Urinary bladder (tissue), 4 donors: ENCODE results near the gene IFNL4. TPM values are rescaled to one million over a fixed set of nuclear protein-coding genes. Genes with fewer than 3 reads are reported as not detected.
"Not testable (repeated sequence)": the region's sequence is repeated elsewhere in the genome, so short reads cannot be mapped to it uniquely, and the experiment has no call there.

ENCODE experiments used
- DNase-seq: peaks from one replicate; pipeline ENCODE4 v3.0.0-alpha.2; 2015; ENCODE audit errors: extremely low spot score
- H3K27ac ChIP-seq: one replicate; pipeline ENCODE4 v1.5.1; 2013; ENCODE audit warnings: low read depth, mild to moderate bottlenecking, moderate library complexity
- H3K36me3 ChIP-seq: one replicate; pipeline ENCODE4 v1.6.1; 2013; ENCODE audit warnings: mild to moderate bottlenecking, moderate library complexity; ENCODE audit not compliant: insufficient read depth
- H3K4me1 ChIP-seq: one replicate; pipeline ENCODE4 v1.6.1; 2013; ENCODE audit warnings: mild to moderate bottlenecking, moderate library complexity; ENCODE audit not compliant: insufficient read depth
- H3K4me3 ChIP-seq: one replicate; pipeline ENCODE4 v1.5.1; 2013; ENCODE audit warnings: low read depth, low read length
- WGBS: extraction: QIAGEN DNeasy Blood & Tissue Kit; methylation state at CpG from one replicate; pipeline ENCODE4 v1.1.7; 2013; 5-methylcytosine and 5-hydroxymethylcytosine counted together
- polyA plus RNA-seq: library from polyadenylated mRNA; stranded (reverse); fragments of 200-250 nt; gene quantifications from one replicate; pipeline ENCODE4 v1.2.3, GENCODE V29; 2013
- total RNA-seq: library from RNA; depleted of rRNA; stranded (reverse); fragments of >200 nt; gene quantifications from one replicate; pipeline ENCODE4 v1.2.3, GENCODE V29; 2014
- donor health status: healthy with polysubstance abuse.
- donor health status: healthy.

Gene IFNL4
- total and polyA plus RNA-seq, 2 donors: not detected

DNA sequence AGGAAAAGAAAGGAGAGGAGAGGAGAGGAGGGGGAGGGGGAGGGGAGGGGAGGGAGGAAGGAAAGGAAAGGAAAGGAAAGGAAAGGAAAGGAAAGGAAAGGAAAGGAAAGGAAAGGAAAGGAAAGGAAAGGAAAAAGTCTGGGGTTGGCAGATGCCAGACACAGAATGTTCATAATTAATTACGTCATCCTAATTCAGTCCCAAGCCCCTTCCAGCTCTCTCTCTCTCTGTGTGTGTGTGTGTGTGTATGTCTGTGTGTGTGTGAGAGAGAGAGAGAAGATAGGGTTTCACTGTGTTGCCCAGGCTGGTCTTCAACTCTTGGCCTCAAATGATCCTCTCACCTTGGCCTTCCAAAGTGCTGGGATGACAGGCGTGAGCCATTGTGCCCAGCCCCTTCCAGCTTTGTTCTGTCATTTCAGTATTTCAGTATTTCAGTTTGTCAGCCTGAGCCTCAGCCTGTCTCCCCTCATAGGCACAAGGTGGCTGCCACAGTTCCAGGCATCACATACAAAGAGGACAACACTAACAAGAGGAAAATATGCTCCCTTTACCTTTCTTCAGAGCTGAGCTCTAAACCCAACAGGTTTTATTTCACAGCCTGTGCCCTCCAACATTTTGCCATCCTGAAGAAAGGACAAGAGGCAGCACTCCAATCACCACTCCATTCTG lies 18.4 kb downstream of the IFNL4 start:
- DNase-seq: no peak
- no peaks in the 10 kb centered on the region for H3K36me3 ChIP-seq
- H3K27ac ChIP-seq: no peak overlapping the region
- H3K4me3 ChIP-seq: no peak overlapping the region
- 74% methylated on average over 2 of the region's 2 CpGs for WGBS
- no peaks in the 10 kb centered on the region for H3K4me1 ChIP-seq

DNA sequence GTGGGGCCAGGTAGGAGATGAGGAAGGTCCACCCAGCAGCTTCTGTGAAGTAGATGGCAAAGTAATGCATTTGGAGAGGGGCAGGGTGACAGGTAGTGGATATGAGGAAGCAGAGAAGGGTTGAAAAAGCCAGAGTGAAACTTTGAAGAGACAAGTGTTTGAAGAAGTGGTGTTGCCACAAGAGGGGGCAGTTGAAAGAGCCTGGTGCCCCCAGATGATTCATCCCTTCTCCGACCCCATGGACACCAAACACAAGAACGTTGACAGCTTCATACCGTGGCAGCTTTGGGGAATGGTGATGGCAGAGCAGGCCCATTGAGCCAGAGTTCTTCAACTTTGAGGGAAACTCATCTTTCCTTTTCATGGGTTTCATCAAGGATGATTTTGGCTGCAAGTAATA lies 23.7 kb downstream of the IFNL4 start:
- Histone ChIP-seq H3K4me1 (no peaks in the 10 kb centered on the region), H3K36me3 (no peaks in the 10 kb centered on the region), H3K27ac (no peak overlapping the region), H3K4me3 (no peak overlapping the region)
- DNase-seq: no peak
- 23% methylated on average over 3 of the region's 3 CpGs for WGBS

GRCh38 chr19:39223703-39224279 lies 24.9 kb downstream of the IFNL4 start:
- DNase-seq: no peak
- no peaks in the 10 kb centered on the region for H3K36me3 ChIP-seq
- H3K27ac ChIP-seq: no peak overlapping the region
- H3K4me1 ChIP-seq: no peaks in the 10 kb centered on the region
- no peak overlapping the region for H3K4me3 ChIP-seq
- WGBS: 21% methylated on average over 4 of the region's 4 CpGs

GRCh38 chr19:39219108-39219507 lies 29.5 kb downstream of the IFNL4 start:
- H3K36me3 ChIP-seq, H3K4me1 ChIP-seq, DNase-seq, H3K27ac ChIP-seq, H3K4me3 ChIP-seq: not testable (repeated sequence)
- 68% methylated on average over 10 of the region's 10 CpGs for WGBS

GRCh38 chr19:39218230-39219007 lies 30.2 kb downstream of the IFNL4 start:
- WGBS: 81% methylated on average over 15 of the region's 15 CpGs
- Histone ChIP-seq H3K27ac (no peak overlapping the region), H3K4me3 (no peak overlapping the region), H3K36me3 (no peaks in the 10 kb centered on the region), H3K4me1 (no peaks in the 10 kb centered on the region)
- DNase-seq: no peak

DNA sequence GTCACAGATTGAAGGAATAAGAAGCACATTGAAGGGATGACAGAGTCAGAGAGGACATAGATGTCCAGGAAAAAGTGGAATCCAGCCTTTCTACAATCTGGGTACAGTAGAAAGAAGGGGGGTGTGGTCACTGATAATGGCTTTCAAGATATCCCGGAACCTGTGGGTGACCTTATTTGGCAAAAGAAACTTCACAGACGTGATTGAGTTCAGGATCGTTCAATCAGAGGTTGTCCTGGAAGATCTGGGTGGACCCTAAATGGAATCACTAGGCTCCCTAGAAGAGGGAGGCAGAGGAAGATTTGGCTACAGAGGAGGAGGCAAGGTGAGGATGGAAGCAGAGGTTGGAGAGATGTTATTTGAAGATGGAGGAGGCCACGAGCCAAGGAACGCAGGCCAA lies 31.6 kb downstream of the IFNL4 start:
- H3K27ac ChIP-seq: no peak overlapping the region
- no peak overlapping the region for H3K4me3 ChIP-seq
- 88% methylated on average over 5 of the region's 5 CpGs for WGBS
- H3K36me3 ChIP-seq: no peaks in the 10 kb centered on the region
- no peaks in the 10 kb centered on the region for H3K4me1 ChIP-seq
- DNase-seq: no peak

GRCh38 chr19:39215323-39215722 lies 33.3 kb downstream of the IFNL4 start:
- H3K36me3 ChIP-seq, H3K4me3 ChIP-seq, H3K27ac ChIP-seq, H3K4me1 ChIP-seq, DNase-seq: not testable (repeated sequence)
- 92% methylated on average over 3 of the region's 3 CpGs for WGBS

DNA sequence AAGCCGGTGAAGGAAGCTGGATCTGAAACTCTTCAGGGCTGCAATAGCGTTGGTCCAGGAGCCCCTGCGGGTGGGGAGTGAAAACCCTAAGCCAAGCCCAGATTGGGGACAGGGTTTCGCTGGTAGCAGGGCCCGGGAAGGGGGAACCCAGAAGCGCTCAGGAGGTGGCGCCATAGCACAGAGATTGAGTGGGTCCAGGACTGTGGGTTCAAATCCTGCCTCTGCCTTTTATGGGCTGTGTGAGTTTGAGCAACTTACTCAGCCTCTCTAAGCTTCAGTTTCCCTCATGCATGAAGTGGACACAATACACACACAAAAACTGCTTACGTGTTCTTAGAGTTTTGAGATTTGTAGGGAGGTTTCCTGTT lies 36.3 kb downstream of the IFNL4 start:
- no peak for DNase-seq
- Histone ChIP-seq H3K4me1 (no peaks in the 10 kb centered on the region), H3K27ac (no peak overlapping the region), H3K36me3 (no peaks in the 10 kb centered on the region), H3K4me3 (no peak overlapping the region)
- 20% methylated on average over 8 of the region's 8 CpGs for WGBS

GRCh38 chr19:39211731-39212374 lies 36.8 kb downstream of the IFNL4 start:
- 53% methylated on average over 13 of the region's 13 CpGs for WGBS
- no peak overlapping the region for H3K4me3 ChIP-seq
- DNase-seq: no peak
- no peaks in the 10 kb centered on the region for H3K4me1 ChIP-seq
- no peaks in the 10 kb centered on the region for H3K36me3 ChIP-seq
- H3K27ac ChIP-seq: no peak overlapping the region

- Histone ChIP-seq H3K27ac (no peak overlapping the region), H3K36me3 (no peaks in the 10 kb centered on the region), H3K4me1 (no peaks in the 10 kb centered on the region), H3K4me3 (no peak overlapping the region)
- 77% methylated on average over 7 of the region's 7 CpGs for WGBS
- no peak for DNase-seq
These were observed 39.5 kb downstream of the IFNL4 start for GRCh38 chr19:39209196-39209595.

DNA sequence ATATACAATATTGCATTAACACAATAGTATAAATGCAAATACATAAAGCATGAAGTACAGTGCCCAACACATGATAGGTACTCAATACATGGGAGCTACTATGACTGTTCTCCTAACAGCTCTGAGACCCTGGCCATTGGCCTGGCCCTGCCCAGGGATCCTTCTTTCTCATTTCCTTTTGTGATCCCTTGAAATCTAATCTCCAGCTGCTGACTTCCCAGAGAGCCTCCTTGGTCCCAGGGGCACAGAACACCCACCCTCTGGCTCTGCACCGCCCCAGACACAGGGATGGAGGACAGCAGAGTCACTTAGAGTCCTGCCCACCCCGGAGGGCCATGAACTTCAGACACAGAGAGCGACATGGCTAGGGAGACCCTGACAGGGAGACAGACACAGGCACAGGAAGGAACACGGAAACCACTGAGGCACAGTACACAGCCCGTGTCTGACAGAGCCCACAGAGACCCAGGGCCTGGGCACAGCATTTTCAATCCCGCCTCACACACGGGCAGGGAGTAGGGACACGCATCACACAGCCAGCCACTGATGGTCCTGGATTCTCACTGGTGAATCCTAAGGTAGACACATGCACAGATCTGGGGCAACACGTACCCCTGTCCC lies 40.4 kb downstream of the IFNL4 start:
- H3K36me3 ChIP-seq: no peaks in the 10 kb centered on the region
- no peak overlapping the region for H3K4me3 ChIP-seq
- 77% methylated on average over 9 of the region's 9 CpGs for WGBS
- no peaks in the 10 kb centered on the region for H3K4me1 ChIP-seq
- no peak overlapping the region for H3K27ac ChIP-seq
- DNase-seq: no peak

DNA sequence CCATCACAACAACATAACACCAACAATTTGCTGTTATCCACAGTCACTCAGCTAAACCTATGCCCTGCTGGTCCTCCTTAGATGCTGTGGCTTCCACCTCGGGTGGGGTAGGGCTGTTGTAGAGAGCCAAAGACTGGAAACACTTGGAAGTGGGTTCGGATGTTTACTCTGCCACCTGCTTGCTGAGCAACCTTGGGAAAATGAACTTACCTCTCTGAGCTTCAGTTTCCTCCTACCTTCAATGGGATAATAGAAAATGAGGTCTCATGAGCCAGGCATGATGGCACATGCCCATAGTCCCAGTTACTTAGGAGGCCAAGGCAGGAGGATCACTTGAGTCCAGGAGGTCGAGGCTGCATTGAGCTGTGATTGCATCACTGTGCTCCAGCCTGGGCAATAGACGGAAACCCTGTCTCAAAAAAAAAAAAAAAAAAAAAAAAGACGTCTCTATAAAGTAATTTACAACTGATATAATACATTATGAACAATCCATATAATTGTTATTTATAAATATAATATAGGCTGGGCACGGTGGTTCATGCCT lies 41.3 kb downstream of the IFNL4 start:
- 74% methylated on average over 6 of the region's 6 CpGs for WGBS
- DNase-seq: no peak
- no peaks in the 10 kb centered on the region for H3K4me1 ChIP-seq
- no peak overlapping the region for H3K27ac ChIP-seq
- H3K4me3 ChIP-seq: no peak overlapping the region
- no peaks in the 10 kb centered on the region for H3K36me3 ChIP-seq

GRCh38 chr19:39206122-39206521 lies 42.5 kb downstream of the IFNL4 start:
- Histone ChIP-seq H3K4me3 (no peak overlapping the region), H3K4me1 (no peaks in the 10 kb centered on the region), H3K27ac (no peak overlapping the region), H3K36me3 (no peaks in the 10 kb centered on the region)
- WGBS: 88% methylated on average over 6 of the region's 6 CpGs
- DNase-seq: no peak
